Peyer's patch (tissue), 4 donors: ENCODE measurements around the gene NID1.

Experiments
- CTCF ChIP-seq, 6 experiments: fragments of 450-650 bp in 4 of 6; fragments of 200-600 bp in 2 of 6; sonication (generic) in 1 of 6; IDR thresholded peaks; one replicate each; pipeline ENCODE4 v1.5.1; 2017 to 2019; ENCODE audit warnings: antibody characterized with exemption in 6 of 6, mild to moderate bottlenecking in 3 of 6, moderate library complexity in 1 of 6
- POLR2A ChIP-seq, 2 donors: fragments of 450-650 bp; IDR thresholded peaks; one replicate each; pipeline ENCODE4 v1.5.1; 2017; ENCODE audit warnings: antibody characterized with exemption in 2 of 2, mild to moderate bottlenecking in 2 of 2, moderate library complexity in 2 of 2

GRCh38 chr1:236102611-236103010 lies 37.7 kb upstream of the NID1 start:
- no peak for TF ChIP-seq CTCF (IDR thresholded peaks at IDR 0.05)
- TF ChIP-seq POLR2A (IDR thresholded peaks at IDR 0.05) = no peak
